Measurements from ENCODE around the gene RAB3B. TPM values are rescaled to one million over a fixed set of nuclear protein-coding genes. Genes with fewer than 3 reads are reported as not detected.
A peak's percentile ranks its signal among the peaks of the same experiment; 100 is the strongest.

The RAB3B gene
- total and polyA plus RNA-seq, 9 of the 15 experiments (the other 6 are each of a cell fraction or from before 2014, with no cell fraction given): 0.07 to 0.47 (median 0.27) TPM

DNA sequence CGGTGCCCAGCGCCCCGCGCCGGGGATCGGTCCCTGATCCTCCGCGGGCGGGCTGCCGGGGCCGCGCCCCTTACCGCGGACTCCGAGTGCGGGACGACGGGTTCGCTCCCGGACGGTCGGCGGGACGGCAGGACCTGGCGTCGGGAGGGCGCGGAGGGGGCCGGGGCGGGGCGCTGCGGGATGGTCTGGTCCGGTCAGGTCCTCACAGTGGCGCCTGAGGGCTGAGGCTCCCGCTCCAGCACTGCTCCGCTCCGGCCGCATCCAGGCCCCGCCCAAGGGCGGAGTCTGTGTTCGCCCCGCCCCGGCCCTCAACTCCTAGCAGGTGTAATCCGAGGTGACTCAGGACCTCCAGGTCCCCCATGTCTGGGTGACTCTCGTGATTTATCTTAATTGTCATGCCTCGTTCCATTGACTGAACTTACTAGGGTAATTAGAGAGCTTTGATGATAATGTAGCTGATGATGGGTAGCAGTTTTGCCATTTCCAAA is at the start of gene RAB3B (continued):
- TF ChIP-seq, protein P1, sequence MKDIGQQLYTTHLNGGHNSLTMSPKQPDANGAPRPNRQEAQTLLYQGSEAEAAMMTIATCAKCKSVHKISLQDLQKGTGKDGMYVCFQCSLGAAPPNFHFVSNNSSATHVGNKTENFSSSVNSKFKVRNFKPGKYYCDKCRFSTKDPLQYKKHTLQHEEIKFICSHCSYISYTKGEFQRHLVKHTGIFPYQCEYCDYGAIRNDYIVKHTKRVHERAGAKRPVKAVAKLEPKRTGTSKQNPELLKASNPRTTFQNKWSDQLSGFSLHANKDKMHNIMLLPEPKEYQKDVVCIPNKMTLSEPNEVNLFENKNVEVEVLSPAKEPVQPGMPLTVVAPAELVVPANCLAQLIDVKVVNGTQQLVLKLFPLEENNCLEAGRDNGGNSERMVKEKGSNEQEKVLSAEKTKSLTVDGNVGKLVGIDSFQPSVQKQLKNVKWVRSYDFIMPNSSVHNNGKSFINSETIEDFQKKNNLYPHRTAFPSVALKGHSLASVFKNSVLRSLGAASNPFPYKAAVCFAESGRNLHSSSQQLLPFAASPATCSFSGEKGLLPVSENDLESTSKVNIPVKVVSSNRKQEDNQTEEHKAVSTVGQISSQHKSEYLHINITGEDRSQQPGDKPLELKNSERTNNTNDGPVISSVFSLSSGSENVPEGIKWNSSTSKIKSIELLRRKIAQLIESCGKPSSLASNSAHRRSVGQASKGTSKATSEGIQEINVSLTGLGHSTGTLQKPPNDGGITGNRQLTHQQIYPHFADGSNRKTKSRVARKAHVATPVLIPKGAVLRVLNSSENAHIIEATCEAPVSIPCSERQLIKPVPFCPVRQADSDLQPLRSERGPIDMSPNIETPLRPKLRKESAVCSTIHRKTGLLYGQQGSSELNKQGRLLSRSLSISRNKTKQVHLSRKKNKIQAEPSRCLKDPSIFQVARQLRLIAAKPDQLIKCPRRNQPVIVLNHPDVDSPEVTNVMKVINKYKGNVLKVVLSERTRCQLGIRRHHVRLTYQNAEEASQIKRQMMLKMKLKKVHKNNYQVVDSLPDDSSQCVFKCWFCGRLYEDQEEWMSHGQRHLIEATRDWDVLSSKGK (CRISPR knock-in tag; IDR thresholded peaks at IDR 0.05): no peak
- TF ChIP-seq BRD4 (IDR thresholded peaks at IDR 0.05) (no peak), MYC (IDR thresholded peaks at IDR 0.05; ENCODE audit: low read depth, low read length) (no peak), MYC (CRISPR knock-in tag; IDR thresholded peaks at IDR 0.05; ENCODE audit: borderline replicate concordance, low read depth) (no peak), NCOA2 (IDR thresholded peaks at IDR 0.05; ENCODE audit: partially characterized antibody in 2 of 2) (no peak), ELF1 (tag; IDR thresholded peaks at IDR 0.05) (no peak), PML (IDR thresholded peaks at IDR 0.05; ENCODE audit: low read length) (no peak), ZNF77 (CRISPR knock-in tag; IDR thresholded peaks at IDR 0.05) (no peak), EP400 (IDR thresholded peaks at IDR 0.05) (no peak), CCAR2 (IDR thresholded peaks at IDR 0.05; ENCODE audit: low read depth, low read length) (no peak), ZBTB33 (CRISPR knock-in tag; IDR thresholded peaks at IDR 0.05) (no peak)
- TF ChIP-seq, protein P2, sequence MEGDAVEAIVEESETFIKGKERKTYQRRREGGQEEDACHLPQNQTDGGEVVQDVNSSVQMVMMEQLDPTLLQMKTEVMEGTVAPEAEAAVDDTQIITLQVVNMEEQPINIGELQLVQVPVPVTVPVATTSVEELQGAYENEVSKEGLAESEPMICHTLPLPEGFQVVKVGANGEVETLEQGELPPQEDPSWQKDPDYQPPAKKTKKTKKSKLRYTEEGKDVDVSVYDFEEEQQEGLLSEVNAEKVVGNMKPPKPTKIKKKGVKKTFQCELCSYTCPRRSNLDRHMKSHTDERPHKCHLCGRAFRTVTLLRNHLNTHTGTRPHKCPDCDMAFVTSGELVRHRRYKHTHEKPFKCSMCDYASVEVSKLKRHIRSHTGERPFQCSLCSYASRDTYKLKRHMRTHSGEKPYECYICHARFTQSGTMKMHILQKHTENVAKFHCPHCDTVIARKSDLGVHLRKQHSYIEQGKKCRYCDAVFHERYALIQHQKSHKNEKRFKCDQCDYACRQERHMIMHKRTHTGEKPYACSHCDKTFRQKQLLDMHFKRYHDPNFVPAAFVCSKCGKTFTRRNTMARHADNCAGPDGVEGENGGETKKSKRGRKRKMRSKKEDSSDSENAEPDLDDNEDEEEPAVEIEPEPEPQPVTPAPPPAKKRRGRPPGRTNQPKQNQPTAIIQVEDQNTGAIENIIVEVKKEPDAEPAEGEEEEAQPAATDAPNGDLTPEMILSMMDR (IDR thresholded peaks at IDR 0.05 in 2 of 3, conservative IDR thresholded peaks at IDR 0.05 in 1 of 3; ENCODE audit: insufficient read depth in 2 of 3, low read depth in 1 of 3, low read length in 3 of 3): 0 out of 6 replicates have a peak, but pooled peaks of 1 of the 3 experiments have one; percentile 9
- TF ChIP-seq, protein P3, sequence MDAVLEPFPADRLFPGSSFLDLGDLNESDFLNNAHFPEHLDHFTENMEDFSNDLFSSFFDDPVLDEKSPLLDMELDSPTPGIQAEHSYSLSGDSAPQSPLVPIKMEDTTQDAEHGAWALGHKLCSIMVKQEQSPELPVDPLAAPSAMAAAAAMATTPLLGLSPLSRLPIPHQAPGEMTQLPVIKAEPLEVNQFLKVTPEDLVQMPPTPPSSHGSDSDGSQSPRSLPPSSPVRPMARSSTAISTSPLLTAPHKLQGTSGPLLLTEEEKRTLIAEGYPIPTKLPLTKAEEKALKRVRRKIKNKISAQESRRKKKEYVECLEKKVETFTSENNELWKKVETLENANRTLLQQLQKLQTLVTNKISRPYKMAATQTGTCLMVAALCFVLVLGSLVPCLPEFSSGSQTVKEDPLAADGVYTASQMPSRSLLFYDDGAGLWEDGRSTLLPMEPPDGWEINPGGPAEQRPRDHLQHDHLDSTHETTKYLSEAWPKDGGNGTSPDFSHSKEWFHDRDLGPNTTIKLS (IDR thresholded peaks at IDR 0.05; ENCODE audit: borderline replicate concordance, low read depth): no peak
- TF ChIP-seq, protein P4, sequence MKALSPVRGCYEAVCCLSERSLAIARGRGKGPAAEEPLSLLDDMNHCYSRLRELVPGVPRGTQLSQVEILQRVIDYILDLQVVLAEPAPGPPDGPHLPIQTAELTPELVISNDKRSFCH (CRISPR knock-in tag; IDR thresholded peaks at IDR 0.05): no peak
- TF ChIP-seq, protein P4 (tag; IDR thresholded peaks at IDR 0.05): no peak
- TF ChIP-seq, protein P5, sequence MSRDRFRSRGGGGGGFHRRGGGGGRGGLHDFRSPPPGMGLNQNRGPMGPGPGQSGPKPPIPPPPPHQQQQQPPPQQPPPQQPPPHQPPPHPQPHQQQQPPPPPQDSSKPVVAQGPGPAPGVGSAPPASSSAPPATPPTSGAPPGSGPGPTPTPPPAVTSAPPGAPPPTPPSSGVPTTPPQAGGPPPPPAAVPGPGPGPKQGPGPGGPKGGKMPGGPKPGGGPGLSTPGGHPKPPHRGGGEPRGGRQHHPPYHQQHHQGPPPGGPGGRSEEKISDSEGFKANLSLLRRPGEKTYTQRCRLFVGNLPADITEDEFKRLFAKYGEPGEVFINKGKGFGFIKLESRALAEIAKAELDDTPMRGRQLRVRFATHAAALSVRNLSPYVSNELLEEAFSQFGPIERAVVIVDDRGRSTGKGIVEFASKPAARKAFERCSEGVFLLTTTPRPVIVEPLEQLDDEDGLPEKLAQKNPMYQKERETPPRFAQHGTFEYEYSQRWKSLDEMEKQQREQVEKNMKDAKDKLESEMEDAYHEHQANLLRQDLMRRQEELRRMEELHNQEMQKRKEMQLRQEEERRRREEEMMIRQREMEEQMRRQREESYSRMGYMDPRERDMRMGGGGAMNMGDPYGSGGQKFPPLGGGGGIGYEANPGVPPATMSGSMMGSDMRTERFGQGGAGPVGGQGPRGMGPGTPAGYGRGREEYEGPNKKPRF (IDR thresholded peaks at IDR 0.05; ENCODE audit: low read depth, low read length): no peak
